T-helper 2 cell (primary cell): ENCODE data around the gene LCOR.
"Not testable (repeated sequence)": the region's sequence is repeated elsewhere in the genome, so short reads cannot be mapped to it uniquely, and the experiment has no call there.

Experiments used
- DNase-seq, 5 experiments: peaks; one replicate each; pipeline versions ENCODE4 v3.0.0 to v3.0.0-alpha.2; 2012 to 2022
- total RNA-seq, 2 donors: gene quantifications; one replicate each; lab custom pipeline; 2026; lab: John Stamatoyannopoulos, UW

LCOR gene
- 97.3 to 119 reads per million in 2 donors for total RNA-seq

- DNase-seq, result peak; percentile 61 to 96 (median 74)
These were observed at the start of gene LCOR for GRCh38 chr10:96831867-96832720. TSS of gene LCOR (plus strand) at chr10:96832298. CDS start at chr10:96949058, 116,760 bp downstream.

DNA sequence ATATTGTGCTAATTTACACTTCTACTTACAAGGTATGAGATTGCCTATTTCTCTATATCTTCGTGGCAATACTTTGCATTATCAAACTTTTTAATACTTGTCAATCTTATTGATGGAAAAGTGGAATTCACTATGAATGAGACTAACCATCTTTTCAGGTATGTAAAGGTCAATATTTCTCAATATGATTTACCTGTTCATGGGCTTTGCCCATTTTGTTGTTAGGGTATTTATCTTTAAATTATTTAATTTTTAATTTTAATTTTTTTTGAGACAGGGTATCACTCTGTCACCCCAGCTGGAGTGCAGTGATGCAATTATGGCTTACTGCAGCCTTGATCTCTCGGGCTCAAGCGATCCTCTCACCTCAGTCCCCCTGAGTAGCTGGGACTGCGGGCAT, 47.8 kb upstream of the LCOR start:
- no peak for DNase-seq

GRCh38 chr10:96789571-96790108, 42.5 kb upstream of the LCOR start:
- DNase-seq, result peak in 1 of 5 experiments; percentile 61

GRCh38 chr10:96791902-96792301, 40.2 kb upstream of the LCOR start:
- no peak for DNase-seq

DNA sequence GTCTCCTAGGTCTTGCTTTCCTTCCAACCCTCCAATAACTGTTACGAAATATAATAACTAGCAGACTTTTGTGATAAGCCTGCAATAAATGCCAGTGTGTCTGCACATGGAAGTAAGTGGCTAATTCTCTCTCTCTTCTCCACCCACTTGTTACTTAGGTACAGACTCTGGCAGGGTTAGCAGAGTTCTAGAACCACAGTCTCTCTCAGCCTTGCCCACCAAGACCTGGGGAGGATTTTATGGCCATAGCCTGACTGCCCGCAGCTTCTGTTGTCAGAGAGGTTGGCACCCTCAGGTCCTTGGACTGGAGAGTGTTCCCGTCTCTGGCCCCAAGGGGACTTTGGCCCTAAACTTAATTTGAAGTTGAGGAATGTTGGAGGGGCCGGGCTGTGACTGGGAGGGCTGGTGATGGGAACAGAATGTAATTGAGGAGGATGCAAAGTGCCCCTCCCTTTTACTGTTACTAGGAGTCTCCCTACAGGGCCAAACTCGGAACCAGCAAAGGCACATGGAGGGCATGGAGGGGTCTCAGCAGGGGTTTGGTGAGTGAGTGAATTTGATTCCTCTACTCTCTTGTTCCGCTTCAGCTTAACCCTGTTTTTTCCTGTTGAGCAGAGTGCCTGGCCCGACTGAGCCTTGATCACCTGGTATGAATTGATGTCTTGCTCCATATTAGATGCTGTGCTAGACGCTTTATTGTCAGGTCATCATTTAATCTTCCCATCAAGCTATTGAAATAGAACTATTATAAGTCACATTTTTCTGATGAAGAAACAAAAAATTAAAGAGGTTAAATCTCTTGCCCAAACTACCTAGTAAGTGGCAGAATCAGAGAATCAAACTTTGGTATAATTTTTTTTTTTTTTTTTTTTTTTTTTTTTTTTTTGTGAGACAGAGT, 37.0 kb upstream of the LCOR start:
- no peak for DNase-seq

DNA sequence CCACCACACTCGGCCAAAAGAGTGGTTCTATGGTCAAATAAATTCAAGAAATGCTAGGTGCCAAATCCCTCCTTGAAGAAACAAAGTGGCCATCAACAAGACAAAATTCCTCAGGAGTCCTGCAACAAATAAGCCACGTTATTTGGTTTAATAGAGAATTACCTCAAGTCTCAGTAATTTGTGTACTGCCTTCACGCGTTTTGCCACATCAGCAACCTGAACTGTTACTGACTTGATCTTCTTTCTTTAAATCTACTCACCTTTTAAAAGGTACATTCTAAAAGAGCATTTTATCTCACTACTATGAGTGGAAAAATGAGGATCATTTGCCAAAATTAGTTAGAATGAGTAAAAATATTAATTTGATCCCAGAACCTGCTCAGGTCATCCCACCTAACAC, 34.6 kb upstream of the LCOR start:
- no peak for DNase-seq

DNA sequence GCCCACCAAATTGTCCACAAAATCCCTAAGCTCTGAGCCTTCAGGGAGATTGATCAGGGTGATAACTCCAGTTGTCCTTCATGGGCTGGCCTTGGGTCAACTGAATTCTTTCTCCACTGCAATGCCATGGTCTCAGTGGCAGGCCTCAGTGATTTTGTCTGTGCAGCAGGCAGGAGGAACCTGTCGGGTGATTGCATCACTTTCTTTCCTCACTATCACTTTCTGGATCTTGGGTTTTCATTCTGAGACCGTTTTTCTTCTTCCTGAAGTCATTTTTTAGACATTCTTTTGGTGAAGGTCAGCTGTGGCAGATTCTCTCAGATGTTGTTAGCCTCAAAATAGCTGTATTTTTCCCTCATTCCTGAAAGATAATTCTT, 28.8 kb upstream of the LCOR start:
- no peak for DNase-seq

- no peak for DNase-seq
These were observed 17.8 kb upstream of the LCOR start for GRCh38 chr10:96814264-96814663.

- DNase-seq, result not testable (repeated sequence)
These were observed 13.1 kb upstream of the LCOR start for GRCh38 chr10:96818971-96819370.

DNA sequence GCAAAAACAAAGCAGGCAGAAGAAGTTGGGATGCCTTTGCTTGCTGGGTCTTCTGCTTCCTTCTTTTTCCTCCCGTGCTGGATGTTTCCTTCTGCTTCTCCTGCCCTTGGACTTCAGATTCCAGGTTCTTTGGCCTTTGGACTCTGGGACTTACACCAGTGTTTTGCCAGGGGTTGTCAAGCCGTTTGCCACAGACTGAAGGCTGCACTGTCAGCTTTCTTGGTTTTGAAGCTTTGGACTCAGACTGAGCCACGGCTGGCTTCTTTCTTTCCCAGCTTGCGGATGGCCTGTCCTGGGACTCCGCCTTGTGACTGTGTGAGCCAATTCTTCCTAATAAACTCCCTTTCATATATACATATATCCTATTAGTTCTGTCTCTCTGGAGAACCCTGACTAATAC, 11.3 kb upstream of the LCOR start:
- DNase-seq, result no peak

DNA sequence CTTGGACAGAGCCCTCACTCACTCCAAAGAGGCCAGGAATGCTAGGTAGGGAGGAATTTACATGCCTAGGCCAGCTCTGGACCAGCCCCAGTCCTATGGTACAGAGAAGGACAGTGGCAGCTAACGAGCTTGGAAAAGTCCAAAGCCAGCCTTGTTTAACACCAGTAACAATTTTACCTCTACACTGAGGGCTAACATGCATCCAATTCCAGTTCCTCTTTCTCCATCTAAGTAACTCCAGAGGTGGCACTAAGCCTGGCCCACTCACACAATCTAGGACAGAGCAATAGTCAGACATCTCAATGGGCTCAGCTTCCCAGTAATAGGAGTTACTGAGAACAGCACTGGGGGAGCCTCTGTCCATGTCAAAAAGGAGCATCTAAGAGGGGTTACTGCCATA, 5.7 kb upstream of the LCOR start:
- DNase-seq, result no peak

DNA sequence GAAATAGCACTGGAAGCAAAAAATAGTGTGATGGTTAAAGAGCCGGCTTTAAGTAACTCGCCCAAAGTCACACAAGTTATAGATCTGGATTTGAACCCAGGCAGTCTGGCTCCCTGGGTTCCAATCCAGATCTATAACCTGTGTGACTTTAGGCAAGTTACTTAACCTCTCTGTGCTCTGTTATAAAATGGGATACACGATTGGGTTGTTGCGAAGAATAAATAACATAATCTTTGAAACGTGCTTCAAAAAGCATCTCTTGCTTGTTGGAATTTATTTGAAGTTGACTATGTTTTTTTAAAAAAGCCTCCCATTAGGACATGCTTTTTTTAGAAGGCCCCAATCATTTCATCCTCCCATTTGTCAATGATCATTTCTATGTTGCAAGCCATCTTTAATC, 3.5 kb upstream of the LCOR start:
- DNase-seq, result no peak

- no peak for DNase-seq
These were observed 2.9 kb upstream of the LCOR start for GRCh38 chr10:96829029-96829773.

GRCh38 chr10:96830511-96831199, 1.4 kb upstream of the LCOR start:
- peak; percentile 26 to 86 (median 67) for DNase-seq

- no peak for DNase-seq
These were observed 765 bp upstream of the LCOR start for GRCh38 chr10:96831200-96831866.

DNA sequence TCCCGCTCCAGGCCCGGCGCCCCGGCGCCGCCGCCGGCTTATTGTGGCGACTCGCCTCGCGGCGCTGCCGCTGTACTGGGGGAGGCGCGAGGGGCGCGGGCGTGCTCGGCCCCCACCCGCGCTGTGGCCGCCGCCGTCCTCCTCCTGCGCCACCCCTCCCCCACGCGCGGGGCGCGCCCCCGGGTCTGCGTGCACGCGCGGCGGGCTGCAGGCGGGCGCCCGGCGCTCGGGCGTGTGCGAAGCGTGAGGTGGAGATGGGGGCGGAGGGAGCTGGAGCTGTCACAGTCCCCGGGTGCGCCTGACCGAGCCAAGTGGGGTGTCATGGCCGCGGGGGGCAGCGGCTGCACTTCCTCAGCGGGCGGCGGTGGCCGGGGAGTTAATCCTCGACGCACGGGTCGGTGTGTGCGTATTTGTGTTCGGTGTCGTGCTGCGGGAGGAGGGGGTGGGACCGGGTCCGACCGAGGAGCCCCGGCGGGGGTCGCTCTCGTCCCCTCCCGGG, 672 bp downstream of the LCOR start:
- peak; percentile 75 to 93 (median 81) for DNase-seq

- DNase-seq, result peak in 2 of 5 experiments; percentile 3 to 14
These were observed 1.3 kb downstream of the LCOR start for GRCh38 chr10:96833220-96834001.

GRCh38 chr10:96834120-96834519, 2.0 kb downstream of the LCOR start:
- no peak for DNase-seq

DNA sequence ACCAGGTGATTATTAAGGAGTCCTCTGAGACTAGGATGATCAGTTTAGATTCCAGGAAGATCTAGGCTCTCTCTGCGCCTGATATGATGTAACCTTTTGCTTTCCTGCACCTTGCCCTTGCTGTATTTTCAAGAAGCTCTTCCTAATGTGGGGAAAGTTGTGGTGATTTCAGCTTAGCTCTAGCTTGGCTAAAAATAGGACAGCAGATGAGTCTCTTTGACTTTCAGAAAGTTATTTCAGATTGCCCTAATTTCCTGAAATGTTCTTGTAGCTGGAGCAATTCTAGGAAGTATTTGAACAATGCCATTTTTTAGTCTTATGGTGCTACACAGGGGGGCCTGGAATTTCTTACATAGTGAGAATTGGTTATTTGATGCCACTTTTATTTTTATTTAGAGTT, 3.8 kb downstream of the LCOR start:
- no peak for DNase-seq

GRCh38 chr10:96838529-96838928, 6.4 kb downstream of the LCOR start:
- DNase-seq, result no peak
